ENCODE measurements around the gene UGT1A4.

Gene UGT1A4

DNA sequence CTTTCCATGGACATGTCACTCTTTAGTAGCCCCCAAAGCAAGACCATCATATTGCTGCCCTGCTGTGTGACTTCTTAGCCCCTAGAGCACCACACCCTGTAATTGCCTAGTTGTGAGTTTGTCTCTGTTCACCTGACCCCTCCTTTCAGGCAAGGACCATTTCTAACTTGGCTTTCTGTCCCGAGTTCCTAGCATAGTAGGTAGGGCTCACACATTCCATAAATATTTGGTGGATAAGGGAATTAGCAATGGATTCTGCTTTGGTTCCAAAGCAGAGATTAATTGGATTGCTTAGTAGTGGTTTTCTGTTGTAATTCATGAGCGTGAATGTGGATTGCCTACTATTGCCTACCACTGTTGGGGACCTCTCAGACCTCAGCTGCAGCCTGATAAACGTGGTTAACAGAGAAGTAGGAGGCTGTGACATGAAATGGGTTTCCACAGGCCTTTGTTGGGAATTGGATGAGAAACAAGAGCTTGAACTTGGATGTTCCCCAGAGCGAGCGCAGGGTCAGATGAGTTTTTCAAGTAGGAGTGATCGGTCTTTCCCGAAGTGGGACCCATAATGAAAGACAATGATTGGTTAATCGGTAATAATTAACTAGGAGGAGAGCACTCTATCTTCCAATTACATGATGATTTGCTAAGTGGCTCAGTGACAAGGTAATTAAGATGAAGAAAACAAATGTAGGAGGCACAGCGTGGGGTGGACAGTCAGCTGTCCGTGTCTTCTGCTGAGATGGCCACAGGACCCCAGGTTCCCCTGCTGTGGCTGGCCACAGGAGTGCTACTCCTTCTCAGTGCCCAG, 28.1 kb downstream of the UGT1A4 start:
- TF ChIP-seq NFIC (IDR thresholded peaks at IDR 0.05) (no peak), ZBTB7A (IDR thresholded peaks at IDR 0.05; ENCODE audit: low read depth) (no peak), FOXM1 (IDR thresholded peaks at IDR 0.05; ENCODE audit: borderline replicate concordance, low read depth) (no peak)
- TF ChIP-seq, protein P1, sequence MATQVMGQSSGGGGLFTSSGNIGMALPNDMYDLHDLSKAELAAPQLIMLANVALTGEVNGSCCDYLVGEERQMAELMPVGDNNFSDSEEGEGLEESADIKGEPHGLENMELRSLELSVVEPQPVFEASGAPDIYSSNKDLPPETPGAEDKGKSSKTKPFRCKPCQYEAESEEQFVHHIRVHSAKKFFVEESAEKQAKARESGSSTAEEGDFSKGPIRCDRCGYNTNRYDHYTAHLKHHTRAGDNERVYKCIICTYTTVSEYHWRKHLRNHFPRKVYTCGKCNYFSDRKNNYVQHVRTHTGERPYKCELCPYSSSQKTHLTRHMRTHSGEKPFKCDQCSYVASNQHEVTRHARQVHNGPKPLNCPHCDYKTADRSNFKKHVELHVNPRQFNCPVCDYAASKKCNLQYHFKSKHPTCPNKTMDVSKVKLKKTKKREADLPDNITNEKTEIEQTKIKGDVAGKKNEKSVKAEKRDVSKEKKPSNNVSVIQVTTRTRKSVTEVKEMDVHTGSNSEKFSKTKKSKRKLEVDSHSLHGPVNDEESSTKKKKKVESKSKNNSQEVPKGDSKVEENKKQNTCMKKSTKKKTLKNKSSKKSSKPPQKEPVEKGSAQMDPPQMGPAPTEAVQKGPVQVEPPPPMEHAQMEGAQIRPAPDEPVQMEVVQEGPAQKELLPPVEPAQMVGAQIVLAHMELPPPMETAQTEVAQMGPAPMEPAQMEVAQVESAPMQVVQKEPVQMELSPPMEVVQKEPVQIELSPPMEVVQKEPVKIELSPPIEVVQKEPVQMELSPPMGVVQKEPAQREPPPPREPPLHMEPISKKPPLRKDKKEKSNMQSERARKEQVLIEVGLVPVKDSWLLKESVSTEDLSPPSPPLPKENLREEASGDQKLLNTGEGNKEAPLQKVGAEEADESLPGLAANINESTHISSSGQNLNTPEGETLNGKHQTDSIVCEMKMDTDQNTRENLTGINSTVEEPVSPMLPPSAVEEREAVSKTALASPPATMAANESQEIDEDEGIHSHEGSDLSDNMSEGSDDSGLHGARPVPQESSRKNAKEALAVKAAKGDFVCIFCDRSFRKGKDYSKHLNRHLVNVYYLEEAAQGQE (IDR thresholded peaks at IDR 0.05; ENCODE audit: low read depth) = no peak

- TF ChIP-seq RAD21 (IDR thresholded peaks at IDR 0.05; ENCODE audit: low read depth) (no peak), TCF12 (IDR thresholded peaks at IDR 0.05; ENCODE audit: low read depth) (no peak), CEBPB (IDR thresholded peaks at IDR 0.05) (no peak), USF1 (IDR thresholded peaks at IDR 0.05) (no peak), NFIC (IDR thresholded peaks at IDR 0.05) (no peak), MAX (IDR thresholded peaks at IDR 0.05) (no peak), YY1 (IDR thresholded peaks at IDR 0.05; ENCODE audit: low read depth) (no peak), TEAD4 (IDR thresholded peaks at IDR 0.05) (no peak), TAF1 (IDR thresholded peaks at IDR 0.05; ENCODE audit: low read depth) (no peak), EP300 (IDR thresholded peaks at IDR 0.05; ENCODE audit: borderline replicate concordance) (no peak), CREB1 (IDR thresholded peaks at IDR 0.05; ENCODE audit: low read depth) (no peak), EGR1 (IDR thresholded peaks at IDR 0.05) (no peak), FOXM1 (IDR thresholded peaks at IDR 0.05; ENCODE audit: borderline replicate concordance, low read depth) (no peak)
- TF ChIP-seq, protein P1 (IDR thresholded peaks at IDR 0.05; ENCODE audit: low read depth) = no peak
Observed at GRCh38 chr2:233747283-233747544, 28.7 kb downstream of the UGT1A4 start.

- no peak for TF ChIP-seq YY1 (IDR thresholded peaks at IDR 0.05; ENCODE audit: low read depth)
- no peak for TF ChIP-seq TEAD4 (IDR thresholded peaks at IDR 0.05)
- TF ChIP-seq TCF12 (IDR thresholded peaks at IDR 0.05; ENCODE audit: low read depth) = no peak
- no peak for TF ChIP-seq FOXM1 (IDR thresholded peaks at IDR 0.05; ENCODE audit: borderline replicate concordance, low read depth)
- TF ChIP-seq TAF1 (IDR thresholded peaks at IDR 0.05; ENCODE audit: low read depth) = no peak
- TF ChIP-seq RAD21 (IDR thresholded peaks at IDR 0.05; ENCODE audit: low read depth) = no peak
- TF ChIP-seq, protein P1 (IDR thresholded peaks at IDR 0.05; ENCODE audit: low read depth) = no peak
- no peak for TF ChIP-seq ZBTB7A (IDR thresholded peaks at IDR 0.05; ENCODE audit: low read depth)
- TF ChIP-seq NFIC (IDR thresholded peaks at IDR 0.05) = no peak
- no peak for TF ChIP-seq CEBPB (IDR thresholded peaks at IDR 0.05)
- no peak for TF ChIP-seq USF1 (IDR thresholded peaks at IDR 0.05)
- no peak for TF ChIP-seq MAX (IDR thresholded peaks at IDR 0.05)
- TF ChIP-seq EP300 (IDR thresholded peaks at IDR 0.05; ENCODE audit: borderline replicate concordance) = no peak
- no peak for TF ChIP-seq EGR1 (IDR thresholded peaks at IDR 0.05)
- TF ChIP-seq CREB1 (IDR thresholded peaks at IDR 0.05; ENCODE audit: low read depth) = no peak
Observed at GRCh38 chr2:233754872-233755611, 36.5 kb downstream of the UGT1A4 start.

DNA sequence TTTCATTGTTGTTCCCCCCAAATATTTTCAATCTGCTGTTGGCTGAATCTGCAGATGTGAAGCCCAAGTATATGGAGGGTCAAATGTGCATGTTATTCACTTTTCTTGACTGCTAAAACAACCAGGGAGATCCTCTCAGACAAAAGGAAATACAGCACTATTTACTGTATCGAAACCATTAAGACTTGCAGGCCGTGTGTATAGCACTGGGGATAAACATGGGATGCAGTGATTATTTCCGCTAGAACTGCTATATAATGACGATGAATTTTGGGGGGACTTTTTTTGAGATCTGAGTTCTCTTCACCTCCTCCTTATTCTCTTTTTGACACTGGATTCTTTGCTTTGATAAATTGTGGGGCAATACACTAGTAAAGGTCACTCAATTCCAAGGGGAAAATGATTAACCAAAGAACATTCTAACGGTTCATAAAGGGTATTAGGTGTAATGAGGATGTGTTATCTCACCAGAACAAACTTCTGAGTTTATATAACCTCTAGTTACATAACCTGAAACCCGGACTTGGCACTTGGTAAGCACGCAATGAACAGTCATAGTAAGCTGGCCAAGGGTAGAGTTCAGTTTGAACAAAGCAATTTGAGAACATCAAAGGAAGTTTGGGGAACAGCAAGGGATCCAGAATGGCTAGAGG, 38.0 kb downstream of the UGT1A4 start:
- TF ChIP-seq RAD21 (IDR thresholded peaks at IDR 0.05; ENCODE audit: low read depth) (no peak), MAX (IDR thresholded peaks at IDR 0.05) (no peak), USF1 (IDR thresholded peaks at IDR 0.05) (no peak), YY1 (IDR thresholded peaks at IDR 0.05; ENCODE audit: low read depth) (no peak), NFIC (IDR thresholded peaks at IDR 0.05) (no peak), EP300 (IDR thresholded peaks at IDR 0.05; ENCODE audit: borderline replicate concordance) (no peak), TAF1 (IDR thresholded peaks at IDR 0.05; ENCODE audit: low read depth) (no peak), ZBTB7A (IDR thresholded peaks at IDR 0.05; ENCODE audit: low read depth) (no peak), TCF12 (IDR thresholded peaks at IDR 0.05; ENCODE audit: low read depth) (no peak), CEBPB (IDR thresholded peaks at IDR 0.05) (no peak)
- TF ChIP-seq, protein P1 (IDR thresholded peaks at IDR 0.05; ENCODE audit: low read depth) = no peak
